Ammon's horn (tissue), 1 donor: ENCODE data around the gene PLGRKT.
"Not testable (repeated sequence)": the region's sequence is repeated elsewhere in the genome, so short reads cannot be mapped to it uniquely, and the experiment has no call there.

ENCODE experiments used
- DNase-seq: peaks from one replicate; pipeline ENCODE4 v3.0.0-alpha.2; 2016; ENCODE audit warnings: low spot score

The PLGRKT gene

DNA sequence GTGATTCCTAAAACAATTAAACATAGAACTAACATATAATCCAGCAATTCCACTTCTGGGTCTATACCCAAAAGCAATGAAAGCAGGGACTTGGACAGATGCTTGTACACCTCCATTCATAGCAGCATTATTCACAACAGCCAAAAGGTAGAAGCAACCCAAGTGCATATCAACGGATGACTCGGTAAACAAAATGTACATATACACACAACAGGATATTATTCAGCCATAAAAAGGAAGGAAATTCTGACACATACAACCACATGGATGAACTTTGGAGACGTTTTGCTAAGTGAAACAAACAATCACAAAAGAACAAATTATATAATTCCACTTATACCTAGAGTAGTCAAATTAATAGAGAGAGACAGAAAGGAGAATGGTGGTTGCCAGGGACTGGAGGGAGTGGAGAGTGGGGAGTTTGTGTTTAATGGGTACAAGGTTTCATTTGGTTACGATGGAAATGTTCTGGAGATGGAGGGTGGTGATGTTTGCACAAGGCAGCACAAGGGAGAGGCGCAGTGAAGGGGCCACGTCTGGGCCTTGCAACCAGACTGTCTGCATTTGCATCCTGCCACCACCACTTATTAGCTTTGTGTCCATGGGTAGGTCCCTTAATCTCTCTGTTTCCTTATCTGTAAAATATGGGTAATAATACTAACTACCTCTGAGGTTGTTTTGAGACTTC is 61.8 kb downstream of the PLGRKT start:
- DNase-seq: no peak

GRCh38 chr9:5375091-5375490 is 62.6 kb downstream of the PLGRKT start:
- DNase-seq: no peak

DNA sequence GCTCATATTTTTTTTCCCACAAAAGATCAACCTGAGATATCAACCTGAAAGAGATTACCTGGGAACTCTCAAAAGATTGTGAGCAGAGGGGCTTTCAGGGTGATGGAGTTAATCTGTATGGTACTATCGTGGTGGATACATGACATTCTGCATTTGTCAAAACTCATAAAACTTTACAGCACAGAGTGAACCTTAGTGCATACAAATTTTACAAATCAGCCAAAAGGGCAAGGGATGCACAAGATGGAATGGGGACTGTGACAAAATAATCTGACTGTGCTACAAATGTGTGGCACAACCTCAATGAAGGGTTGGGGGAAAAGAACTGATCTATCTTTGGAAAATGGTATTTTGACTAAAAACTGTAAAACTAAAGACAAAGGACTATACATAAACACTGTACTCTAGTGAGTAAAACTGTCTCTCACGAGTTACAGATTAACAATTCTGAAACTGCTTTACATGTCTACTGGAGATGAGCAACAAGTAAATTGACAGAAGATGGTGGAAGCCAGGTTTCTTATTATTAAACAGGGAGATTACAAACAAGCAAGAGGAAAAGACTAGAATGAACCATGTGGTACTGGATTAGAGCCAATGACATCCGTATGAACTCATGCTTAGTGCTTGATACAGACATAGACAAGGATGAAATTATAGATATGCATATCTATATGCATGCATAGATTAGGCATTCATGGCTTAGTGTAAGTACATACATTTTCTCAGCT is 73.3 kb downstream of the PLGRKT start:
- DNase-seq: no peak

- no peak for DNase-seq
Observed at GRCh38 chr9:5361326-5362010, 76.3 kb downstream of the PLGRKT start.

DNA sequence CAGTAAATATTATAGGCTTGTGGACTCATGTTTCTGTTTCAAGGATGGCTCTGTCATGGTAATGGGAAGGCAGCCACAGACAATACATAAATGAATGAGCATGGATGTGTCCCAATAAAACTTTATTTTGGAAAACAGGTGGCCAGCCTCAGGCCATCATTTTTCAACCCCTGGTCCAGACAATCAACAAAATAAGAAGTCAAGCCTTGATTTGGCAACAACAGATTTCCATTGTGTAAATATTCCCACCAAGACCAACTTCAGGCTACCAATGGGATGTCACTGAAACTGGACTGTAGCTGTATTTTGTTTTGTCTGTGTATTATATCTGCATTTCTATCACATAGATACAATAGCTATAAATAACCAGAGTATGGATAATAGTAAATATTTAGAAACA is 77.4 kb downstream of the PLGRKT start:
- no peak for DNase-seq

GRCh38 chr9:5357431-5358105 is 80.2 kb downstream of the PLGRKT start:
- no peak for DNase-seq

DNA sequence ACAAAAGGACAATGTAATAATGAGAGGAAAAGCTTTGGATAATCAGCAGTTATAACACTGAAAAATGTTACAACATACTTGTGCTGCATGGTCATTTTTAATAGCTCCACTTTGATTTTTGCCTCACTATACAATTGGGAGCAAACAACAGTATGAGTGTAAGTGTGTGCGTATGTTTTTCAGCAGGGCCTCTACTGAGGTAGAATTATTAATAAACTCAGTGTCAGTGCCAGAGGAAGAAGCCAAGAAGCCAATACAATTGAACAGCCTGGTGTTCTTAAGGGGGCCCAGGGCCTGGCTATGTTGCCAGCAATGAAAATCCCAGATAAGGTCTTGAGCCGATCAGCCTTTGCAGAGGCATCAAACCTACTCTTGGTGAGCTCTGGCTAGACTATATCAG is 81.9 kb downstream of the PLGRKT start:
- no peak for DNase-seq

DNA sequence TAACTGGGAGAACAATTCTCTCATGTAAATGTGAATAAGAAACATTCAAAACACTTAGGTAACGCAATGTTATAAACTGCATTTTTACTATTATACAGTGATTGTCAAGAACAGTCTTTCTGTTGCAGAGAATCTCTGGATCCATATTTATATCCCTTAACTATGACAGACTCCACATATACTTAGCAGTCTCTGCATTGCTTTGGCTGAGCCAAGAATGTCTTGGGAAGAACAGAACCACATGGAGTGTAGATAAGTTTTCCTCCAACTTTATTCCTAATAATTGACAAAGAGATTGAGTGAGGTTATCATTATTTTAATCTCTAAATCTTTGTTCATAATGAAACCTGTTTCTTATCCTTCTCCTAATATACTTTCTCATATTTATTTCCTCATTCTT is 82.5 kb downstream of the PLGRKT start:
- DNase-seq: no peak

GRCh38 chr9:5354184-5354583 is 83.5 kb downstream of the PLGRKT start:
- DNase-seq: no peak

DNA sequence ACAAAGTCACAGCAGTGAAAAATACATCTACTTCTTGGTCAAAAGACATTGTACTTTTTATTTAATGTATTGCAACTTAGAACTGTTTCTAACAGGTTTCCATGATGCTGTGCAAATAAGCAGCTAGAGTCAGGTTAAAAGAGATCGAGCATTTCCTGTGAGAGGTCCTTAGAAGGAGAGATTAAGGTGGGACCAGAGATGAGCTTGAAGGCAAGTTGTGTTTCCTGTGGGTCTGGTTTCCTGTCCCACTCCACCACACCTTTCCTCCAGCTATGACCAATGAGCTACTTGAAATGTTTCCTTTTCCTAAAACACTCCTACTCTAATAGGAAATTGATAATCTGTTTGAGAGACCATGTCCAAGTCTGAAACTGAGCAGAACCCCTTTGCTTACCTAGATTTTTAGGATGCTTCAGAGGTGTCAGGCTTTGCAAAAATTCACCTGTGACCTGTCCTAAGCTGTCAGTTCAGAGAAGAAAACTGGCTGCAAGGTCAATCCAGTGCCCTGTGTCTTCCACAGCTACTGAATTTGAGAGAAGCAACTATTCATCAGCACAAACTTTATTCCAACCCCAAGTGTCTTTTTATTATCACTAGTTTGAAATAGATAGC is 85.0 kb downstream of the PLGRKT start:
- no peak for DNase-seq

GRCh38 chr9:5338992-5339981 is 98.4 kb downstream of the PLGRKT start, which contains the start of gene RLN1:
RLN1 (minus strand) TSS chr9:5339876; CDS start chr9:5339746, 130 bp downstream.
- DNase-seq: not testable (repeated sequence)

- no peak for DNase-seq
Observed at GRCh38 chr9:5336688-5337087, 101.0 kb downstream of the PLGRKT start.

GRCh38 chr9:5331276-5331675 is 106.4 kb downstream of the PLGRKT start:
- DNase-seq: not testable (repeated sequence)

- no peak for DNase-seq
Observed at GRCh38 chr9:5326893-5327548, 110.7 kb downstream of the PLGRKT start.

DNA sequence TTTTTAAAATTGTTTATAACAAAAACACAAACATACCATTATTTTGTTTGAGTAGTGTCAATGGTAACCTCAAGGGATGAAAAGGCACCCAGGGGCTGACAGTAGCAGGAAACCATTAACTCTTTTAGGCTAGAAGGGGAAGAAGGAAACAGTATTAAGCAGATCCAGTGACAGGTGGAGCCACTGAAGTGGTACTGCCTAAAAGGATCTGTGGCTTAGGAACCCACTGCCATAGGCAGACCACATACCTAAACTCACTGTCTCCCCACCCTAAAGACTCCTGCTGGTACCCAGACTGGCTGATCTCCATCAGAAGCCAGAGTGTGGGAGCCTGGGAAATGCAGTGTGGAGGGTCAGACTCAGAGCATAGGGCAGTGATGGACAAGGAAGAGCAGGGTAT is 111.5 kb downstream of the PLGRKT start:
- no peak for DNase-seq

DNA sequence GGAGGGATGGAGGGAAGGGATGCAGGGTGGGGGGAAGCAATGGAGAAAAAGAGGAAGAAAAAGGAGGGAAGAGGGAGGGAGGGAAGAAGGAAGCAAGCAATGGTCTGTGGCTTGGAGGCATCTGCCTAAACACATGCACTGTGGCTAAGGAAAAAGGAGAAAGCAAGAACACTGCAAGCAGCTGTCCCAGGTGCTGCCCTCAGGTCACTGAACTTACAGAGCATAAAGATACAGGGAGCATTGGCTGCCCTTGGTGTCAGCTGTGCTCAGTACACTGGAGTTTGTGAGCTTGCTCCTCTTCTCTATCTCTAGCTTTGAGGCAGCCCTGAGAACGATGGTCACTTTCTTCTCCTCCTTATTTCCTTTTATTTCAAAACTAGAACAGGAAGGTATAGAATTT is 116.1 kb downstream of the PLGRKT start:
- not testable (repeated sequence) for DNase-seq

GRCh38 chr9:5321058-5321457 is 116.7 kb downstream of the PLGRKT start:
- DNase-seq: no peak

- DNase-seq: not testable (repeated sequence)
Observed at GRCh38 chr9:5316406-5316805, 121.3 kb downstream of the PLGRKT start.

DNA sequence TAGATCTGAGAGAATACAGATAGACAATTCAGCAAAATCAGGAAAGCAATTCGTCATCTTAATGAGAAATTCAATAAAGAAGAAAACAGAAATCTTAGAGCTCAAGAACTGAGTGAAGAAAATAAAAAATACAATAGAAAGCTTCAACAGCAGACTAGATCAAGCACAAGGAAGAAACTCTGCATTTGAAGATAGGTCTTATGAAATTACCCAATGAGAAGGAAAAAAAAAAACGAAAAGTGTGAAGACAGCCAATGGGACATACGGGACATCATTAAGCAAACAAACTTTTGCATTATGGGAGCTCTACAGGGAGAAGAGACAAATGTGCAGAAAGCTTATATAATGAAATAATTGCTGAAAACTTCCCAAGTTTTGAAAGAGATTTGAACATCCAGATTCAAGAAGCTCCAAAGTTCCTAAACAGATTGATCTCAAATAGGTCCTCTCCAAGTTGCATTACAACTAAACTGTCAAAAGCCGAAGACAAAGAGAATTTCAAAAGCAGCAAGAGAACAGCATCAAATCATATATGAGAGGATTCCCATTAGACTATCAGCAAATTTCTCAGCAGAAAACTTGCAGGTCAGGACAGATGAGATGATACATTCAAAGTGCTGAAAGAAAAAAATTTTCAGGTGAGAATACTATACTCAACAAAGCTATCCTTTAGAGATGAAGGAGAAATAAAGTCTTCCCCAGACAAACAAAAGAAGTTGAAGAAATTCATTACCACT is 122.4 kb downstream of the PLGRKT start:
- DNase-seq: no peak
